H1 (cell line): Measurements from ENCODE around the gene ARMC9. TPM values are rescaled to one million over a fixed set of nuclear protein-coding genes. Genes with fewer than 3 reads are reported as not detected.

Experiments used
- CBX8 ChIP-seq: fragments of 300-800, 300-1000 bp; sonication (generic); IDR thresholded peaks from 2 replicates; pipeline ENCODE4 v1.7.1; 2016; ENCODE audit warnings: low read depth, low read length, borderline replicate concordance
- CHD1 ChIP-seq: IDR thresholded peaks from 2 replicates; pipeline ENCODE4 v1.6.1; 2012; ENCODE audit warnings: low read depth, low read length, improper control_type of control experiment
- EP300 ChIP-seq, 2 experiments: IDR thresholded peaks; 1 replicate in 1 of 2; 2 replicates in 1 of 2; pipeline ENCODE4 v1.6.1; 2011 to 2012; ENCODE audit warnings: low read depth in 2 of 2, low read length in 2 of 2, mild to moderate bottlenecking in 2 of 2, borderline replicate concordance in 1 of 2, inconsistent platforms in 1 of 2, moderate library complexity in 1 of 2
- JUN ChIP-seq: IDR thresholded peaks from 2 replicates; pipeline ENCODE4 v1.6.1; 2011; ENCODE audit warnings: low read depth, mild to moderate bottlenecking, improper control_type of control experiment, low read length
- RBBP5 ChIP-seq: IDR thresholded peaks from 2 replicates; pipeline ENCODE4 v1.7.1; 2012; ENCODE audit warnings: low read depth, mild to moderate bottlenecking, inconsistent platforms, low read length, moderate library complexity, borderline replicate concordance
- SIRT6 ChIP-seq: IDR thresholded peaks from one replicate; pipeline ENCODE4 v1.7.1; 2012; ENCODE audit warnings: low read length, inconsistent platforms
- polyA plus RNA-seq, 7 experiments: library from polyadenylated mRNA; depleted of rRNA in 3 of 7; stranded (reverse) in 5 of 7; unstranded in 2 of 7; fragments of >200 nt in 5 of 7; fragments of 200-250 nt in 2 of 7; gene quantifications; 1 replicate in 5 of 7; 2 replicates in 1 of 7; 4 replicates in 1 of 7; pipeline versions ENCODE4 v1.2.1 to v1.2.3, GENCODE V29; 2011 to 2013; ENCODE audit warnings: missing spikeins in 2 of 7, mixed read lengths in 2 of 7
- total RNA-seq: library from RNA; stranded (reverse); fragmentation: NEBNext Ultra II Directional; extraction: Animal tissue kit (Norgen Biotek cat#: 25700); gene quantifications from 2 replicates; pipeline ENCODE4 v1.2.1, GENCODE V29; 2021
- TF ChIP-seq, protein P1 (sequence below): IDR thresholded peaks from 2 replicates; pipeline ENCODE4 v1.6.1; 2012; ENCODE audit warnings: low read length, inconsistent platforms
- TF ChIP-seq, protein P2 (sequence below): IDR thresholded peaks from 2 replicates; pipeline ENCODE4 v1.6.1; 2012; ENCODE audit warnings: inconsistent platforms

Gene ARMC9
- total and polyA plus RNA-seq, 2 of the 8 experiments (the other 6 are each of a cell fraction or from before 2014, with no cell fraction given), result 23.2 to 36.1 TPM

DNA sequence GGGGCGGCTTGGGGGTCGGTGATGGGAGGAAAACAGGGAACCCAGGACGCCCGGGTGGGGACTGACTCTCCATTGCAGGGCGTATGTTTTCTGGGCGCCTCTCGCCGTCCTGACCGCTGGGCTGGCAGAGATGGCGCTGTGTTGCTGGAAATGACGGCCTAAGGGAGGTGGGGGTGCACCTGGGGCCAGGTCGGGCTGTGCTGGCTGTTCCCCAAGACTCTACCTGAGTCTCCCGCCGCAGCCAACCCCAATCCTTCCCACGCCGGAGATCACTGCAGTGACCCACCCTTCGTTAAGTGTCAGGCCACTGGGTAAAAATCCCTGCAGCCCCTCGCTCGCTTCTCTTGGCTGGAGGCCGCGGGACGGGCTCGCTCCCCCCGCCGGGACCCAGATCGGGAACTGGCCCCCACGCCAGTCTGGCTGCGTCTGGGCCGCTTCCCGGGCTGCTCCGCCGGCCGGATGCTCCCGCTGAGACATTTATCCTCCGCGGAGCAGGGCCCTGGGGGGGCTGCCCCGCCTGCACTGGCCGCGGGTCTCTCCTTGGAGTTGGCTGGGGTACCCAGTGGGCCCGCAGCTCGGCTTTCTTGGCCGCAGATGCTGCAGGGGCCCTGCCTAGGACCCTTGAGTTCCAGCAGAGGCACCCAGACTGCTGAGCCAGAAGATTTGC, 7.8 kb upstream of the ARMC9 start (continued):
- TF ChIP-seq EP300 (IDR thresholded peaks at IDR 0.05; ENCODE audit: borderline replicate concordance in 1 of 2, low read depth in 2 of 2, low read length in 2 of 2) (no peak), CHD1 (no peak), JUN (no peak), SIRT6 (no peak), CBX8 (no peak), RBBP5 (peak; percentile 75; the same call in 1 of the 2 replicates)
- TF ChIP-seq, protein P1, sequence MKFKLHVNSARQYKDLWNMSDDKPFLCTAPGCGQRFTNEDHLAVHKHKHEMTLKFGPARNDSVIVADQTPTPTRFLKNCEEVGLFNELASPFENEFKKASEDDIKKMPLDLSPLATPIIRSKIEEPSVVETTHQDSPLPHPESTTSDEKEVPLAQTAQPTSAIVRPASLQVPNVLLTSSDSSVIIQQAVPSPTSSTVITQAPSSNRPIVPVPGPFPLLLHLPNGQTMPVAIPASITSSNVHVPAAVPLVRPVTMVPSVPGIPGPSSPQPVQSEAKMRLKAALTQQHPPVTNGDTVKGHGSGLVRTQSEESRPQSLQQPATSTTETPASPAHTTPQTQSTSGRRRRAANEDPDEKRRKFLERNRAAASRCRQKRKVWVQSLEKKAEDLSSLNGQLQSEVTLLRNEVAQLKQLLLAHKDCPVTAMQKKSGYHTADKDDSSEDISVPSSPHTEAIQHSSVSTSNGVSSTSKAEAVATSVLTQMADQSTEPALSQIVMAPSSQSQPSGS, result no peak
- TF ChIP-seq, protein P2, sequence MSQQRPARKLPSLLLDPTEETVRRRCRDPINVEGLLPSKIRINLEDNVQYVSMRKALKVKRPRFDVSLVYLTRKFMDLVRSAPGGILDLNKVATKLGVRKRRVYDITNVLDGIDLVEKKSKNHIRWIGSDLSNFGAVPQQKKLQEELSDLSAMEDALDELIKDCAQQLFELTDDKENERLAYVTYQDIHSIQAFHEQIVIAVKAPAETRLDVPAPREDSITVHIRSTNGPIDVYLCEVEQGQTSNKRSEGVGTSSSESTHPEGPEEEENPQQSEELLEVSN, result 0 out of 2 replicates have a peak, but pooled peaks have one; percentile 11
